PFSK-1 (cell line): Measurements from ENCODE around the gene BCL11A.

ENCODE experiments used
- FOXP2 ChIP-seq: optimal IDR thresholded peaks from 2 replicates; pipeline ENCODE3; 2011; ENCODE audit warnings: borderline replicate concordance, control low read depth, inconsistent platforms; ENCODE audit not compliant: insufficient read depth; ENCODE audit errors: extremely low read length, extremely low read depth
- POLR2AphosphoS5 ChIP-seq: IDR thresholded peaks from 2 replicates; pipeline ENCODE4 v1.6.1; 2012; ENCODE audit warnings: low read depth, mild to moderate bottlenecking, control low read depth, low read length, moderate library complexity
- REST ChIP-seq, 2 experiments: IDR thresholded peaks; 2 replicates each; pipeline versions ENCODE4 v1.6.1 to v1.8.0; 2011 to 2012; ENCODE audit warnings: low read depth in 2 of 2, low read length in 2 of 2, control low read depth in 1 of 2, inconsistent platforms in 1 of 2, mild to moderate bottlenecking in 1 of 2, moderate library complexity in 1 of 2; ENCODE audit not compliant: insufficient read depth in 1 of 2
- SIN3A ChIP-seq: IDR thresholded peaks from 2 replicates; pipeline ENCODE4 v1.6.1; 2012; ENCODE audit warnings: mild to moderate bottlenecking, low read length, moderate library complexity, borderline replicate concordance; ENCODE audit not compliant: insufficient read depth
- TAF1 ChIP-seq: IDR thresholded peaks from 2 replicates; pipeline ENCODE4 v1.6.1; 2012; ENCODE audit warnings: low read length, control low read depth, borderline replicate concordance; ENCODE audit not compliant: insufficient read depth

BCL11A gene

GRCh38 chr2:60474301-60474700 lies 79.2 kb downstream of the BCL11A start:
- TF ChIP-seq FOXP2 (no peak), POLR2AphosphoS5 (no peak), REST (IDR thresholded peaks at IDR 0.05; ENCODE audit: insufficient read depth in 1 of 2, low read depth in 2 of 2, low read length in 2 of 2) (no peak), TAF1 (no peak), SIN3A (no peak)

- TF ChIP-seq SIN3A, result no peak
- TF ChIP-seq FOXP2, result no peak
- TF ChIP-seq TAF1, result no peak
- no peak for TF ChIP-seq REST (IDR thresholded peaks at IDR 0.05; ENCODE audit: insufficient read depth in 1 of 2, low read depth in 2 of 2, low read length in 2 of 2)
- no peak for TF ChIP-seq POLR2AphosphoS5
Measured at GRCh38 chr2:60473546-60473945, 79.9 kb downstream of the BCL11A start.

- no peak for TF ChIP-seq SIN3A
Measured at GRCh38 chr2:60472663-60473289, 80.7 kb downstream of the BCL11A start.

GRCh38 chr2:60472041-60472440 lies 81.4 kb downstream of the BCL11A start:
- TF ChIP-seq TAF1 (no peak), POLR2AphosphoS5 (no peak), SIN3A (no peak), REST (IDR thresholded peaks at IDR 0.05; ENCODE audit: insufficient read depth in 1 of 2, low read depth in 2 of 2, low read length in 2 of 2) (no peak), FOXP2 (no peak)

GRCh38 chr2:60470340-60470739 lies 83.1 kb downstream of the BCL11A start:
- no peak for TF ChIP-seq REST (IDR thresholded peaks at IDR 0.05; ENCODE audit: insufficient read depth in 1 of 2, low read depth in 2 of 2, low read length in 2 of 2)
- no peak for TF ChIP-seq TAF1
- no peak for TF ChIP-seq FOXP2
- TF ChIP-seq SIN3A, result no peak
- TF ChIP-seq POLR2AphosphoS5, result no peak
